ENCODE results near the gene PAK5.
A peak's percentile ranks its signal among the peaks of the same experiment; 100 is the strongest.

Gene PAK5

GRCh38 chr20:9551808-9552550 is 286.9 kb downstream of the PAK5 start:
- Histone ChIP-seq H3K9me3 (replicated peaks in 1 of 11) (no peaks in the 10 kb centered on the region), H3K27ac (no peak overlapping the region), H3K4me2 (peak overlapping the region in 4 of 11 experiments; percentile 6 to 40 (median 22); a peak in 4 of 22 replicates), H3K27me3 (no peaks in the 10 kb centered on the region), H3K9ac (no peak overlapping the region), H3K4me1 (peaks cover 0 to 8% (median 0%) of the 10 kb centered on the region in 10 experiments; a peak in 4 of 20 replicates), H3K36me3 (no peaks in the 10 kb centered on the region), H4K20me1 (no peaks in the 10 kb centered on the region), H3K4me3 (no peak overlapping the region)
- no peak for TF ChIP-seq Cebpa-rat (IDR thresholded peaks at IDR 0.05)

GRCh38 chr20:9550871-9551270 is 288.0 kb downstream of the PAK5 start:
- Histone ChIP-seq H3K36me3 (no peaks in the 10 kb centered on the region), H3K9me3 (replicated peaks in 1 of 11) (no peaks in the 10 kb centered on the region), H3K27me3 (no peaks in the 10 kb centered on the region), H3K4me3 (no peak overlapping the region), H3K4me1 (peaks cover 0 to 8% (median 0%) of the 10 kb centered on the region in 10 experiments; a peak in 4 of 20 replicates), H4K20me1 (no peaks in the 10 kb centered on the region), H3K27ac (no peak overlapping the region), H3K9ac (no peak overlapping the region), H3K4me2 (no peak overlapping the region)
- TF ChIP-seq Cebpa-rat (IDR thresholded peaks at IDR 0.05), result no peak

- Histone ChIP-seq H3K27ac (no peak overlapping the region), H3K9ac (no peak overlapping the region), H3K4me2 (no peak overlapping the region), H4K20me1 (no peaks in the 10 kb centered on the region), H3K4me1 (peaks cover 0 to 8% (median 0%) of the 10 kb centered on the region in 10 experiments; a peak in 3 of 20 replicates), H3K4me3 (no peak overlapping the region), H3K9me3 (replicated peaks in 1 of 11) (no peaks in the 10 kb centered on the region), H3K27me3 (no peaks in the 10 kb centered on the region), H3K36me3 (no peaks in the 10 kb centered on the region)
- no peak for TF ChIP-seq Cebpa-rat (IDR thresholded peaks at IDR 0.05)
Measured at GRCh38 chr20:9550283-9550682, 288.6 kb downstream of the PAK5 start.

GRCh38 chr20:9543214-9543613 is 295.7 kb downstream of the PAK5 start:
- Histone ChIP-seq H3K27me3 (no peaks in the 10 kb centered on the region), H3K36me3 (no peaks in the 10 kb centered on the region)

GRCh38 chr20:9535449-9535848 is 303.4 kb downstream of the PAK5 start:
- Histone ChIP-seq H3K4me1 (peaks cover 0 to 13% (median 3%) of the 10 kb centered on the region in 10 experiments; a peak in 6 of 20 replicates), H3K27me3 (no peaks in the 10 kb centered on the region), H4K20me1 (no peaks in the 10 kb centered on the region), H3K27ac (no peak overlapping the region), H3K9me3 (replicated peaks in 1 of 11) (no peaks in the 10 kb centered on the region), H3K4me3 (no peak overlapping the region), H3K4me2 (no peak overlapping the region), H3K9ac (no peak overlapping the region), H3K36me3 (no peaks in the 10 kb centered on the region)
- no peak for TF ChIP-seq Cebpa-rat (IDR thresholded peaks at IDR 0.05)

More at GRCh38 chr20:9543214-9543613, 295.7 kb downstream of the PAK5 start:
- Histone ChIP-seq H3K9ac (no peak overlapping the region), H3K4me1 (peaks cover 0 to 13% (median 3%) of the 10 kb centered on the region in 10 experiments; a peak in 6 of 20 replicates), H3K4me3 (no peak overlapping the region), H3K9me3 (replicated peaks in 1 of 11) (peaks cover 0 to 6% (median 0%) of the 10 kb centered on the region in 11 experiments; a peak in 1 of 22 replicates), H4K20me1 (no peaks in the 10 kb centered on the region), H3K27ac (no peak overlapping the region), H3K4me2 (no peak overlapping the region)
- no peak for TF ChIP-seq Cebpa-rat (IDR thresholded peaks at IDR 0.05)

GRCh38 chr20:9534025-9534424 is 304.9 kb downstream of the PAK5 start:
- Histone ChIP-seq H3K4me3 (no peak overlapping the region), H3K27ac (no peak overlapping the region), H3K9me3 (replicated peaks in 1 of 11) (no peaks in the 10 kb centered on the region), H3K4me1 (no peaks in the 10 kb centered on the region), H3K4me2 (no peak overlapping the region), H3K36me3 (no peaks in the 10 kb centered on the region), H3K9ac (no peak overlapping the region), H3K27me3 (no peaks in the 10 kb centered on the region), H4K20me1 (no peaks in the 10 kb centered on the region)
- TF ChIP-seq Cebpa-rat (IDR thresholded peaks at IDR 0.05), result no peak

- H3K36me3 ChIP-seq, result no peaks in the 10 kb centered on the region
- H3K9me3 ChIP-seq (replicated peaks in 1 of 11), result no peaks in the 10 kb centered on the region
- H3K9ac ChIP-seq, result no peak overlapping the region
- no peaks in the 10 kb centered on the region for H3K27me3 ChIP-seq
- H4K20me1 ChIP-seq, result no peaks in the 10 kb centered on the region
- no peaks in the 10 kb centered on the region for H3K4me1 ChIP-seq
- H3K4me2 ChIP-seq, result no peak overlapping the region
- no peak for TF ChIP-seq Cebpa-rat (IDR thresholded peaks at IDR 0.05)
- no peak overlapping the region for H3K4me3 ChIP-seq
- no peak overlapping the region for H3K27ac ChIP-seq
Measured at GRCh38 chr20:9532069-9532838, 306.6 kb downstream of the PAK5 start.

- Histone ChIP-seq H3K27me3 (no peaks in the 10 kb centered on the region), H3K4me1 (no peaks in the 10 kb centered on the region), H3K4me2 (no peak overlapping the region), H4K20me1 (no peaks in the 10 kb centered on the region), H3K27ac (no peak overlapping the region), H3K9me3 (replicated peaks in 1 of 11) (no peaks in the 10 kb centered on the region), H3K9ac (no peak overlapping the region), H3K36me3 (no peaks in the 10 kb centered on the region), H3K4me3 (no peak overlapping the region)
- no peak for TF ChIP-seq Cebpa-rat (IDR thresholded peaks at IDR 0.05)
Measured at GRCh38 chr20:9531581-9531980, 307.3 kb downstream of the PAK5 start.

GRCh38 chr20:9523636-9524035 is 315.2 kb downstream of the PAK5 start:
- Histone ChIP-seq H3K9ac (no peak overlapping the region), H3K27me3 (peaks cover 4 to 15% (median 10%) of the 10 kb centered on the region in 11 experiments), H3K9me3 (replicated peaks in 1 of 11) (no peaks in the 10 kb centered on the region), H3K4me3 (no peak overlapping the region), H3K4me1 (no peaks in the 10 kb centered on the region), H3K36me3 (no peaks in the 10 kb centered on the region), H3K4me2 (no peak overlapping the region), H3K27ac (no peak overlapping the region), H4K20me1 (no peaks in the 10 kb centered on the region)
- TF ChIP-seq Cebpa-rat (IDR thresholded peaks at IDR 0.05), result no peak
